Dermis blood vessel endothelial cell (primary cell): ENCODE measurements around the gene MED26. TPM values are rescaled to one million over a fixed set of nuclear protein-coding genes. Genes with fewer than 3 reads are reported as not detected.
A peak's percentile ranks its signal among the peaks of the same experiment; 100 is the strongest.

Experiments used
- DNase-seq: peaks from one replicate; pipeline ENCODE4 v3.0.0; 2010
- total RNA-seq: library from RNA; depleted of rRNA; stranded (reverse); fragments of >200 nt; gene quantifications from 2 replicates; pipeline ENCODE4 v1.2.3, GENCODE V29; 2014

The MED26 gene
- total RNA-seq, 1 donor from 2014 or later, result 5.3 TPM

- no peak for DNase-seq
Observed at GRCh38 chr19:16611121-16611520, 16.9 kb downstream of the MED26 start.

GRCh38 chr19:16609511-16610200 lies 18.3 kb downstream of the MED26 start:
- no peak for DNase-seq

GRCh38 chr19:16608290-16608739 lies 19.7 kb downstream of the MED26 start:
- peak; percentile 55 for DNase-seq

- DNase-seq, result no peak
Observed at GRCh38 chr19:16607819-16608218, 20.2 kb downstream of the MED26 start.

- peak; percentile 49 for DNase-seq
Observed at GRCh38 chr19:16605553-16605994, 22.4 kb downstream of the MED26 start.

- DNase-seq, result no peak
Observed at GRCh38 chr19:16605115-16605514, 22.9 kb downstream of the MED26 start.

- no peak for DNase-seq
Observed at GRCh38 chr19:16604615-16605014, 23.4 kb downstream of the MED26 start.

GRCh38 chr19:16603090-16603489 lies 24.9 kb downstream of the MED26 start:
- no peak for DNase-seq

- no peak for DNase-seq
Observed at GRCh38 chr19:16601378-16602052, 26.5 kb downstream of the MED26 start.

GRCh38 chr19:16600824-16601223 lies 27.2 kb downstream of the MED26 start:
- no peak for DNase-seq

GRCh38 chr19:16599655-16600346 lies 28.2 kb downstream of the MED26 start:
- DNase-seq, result no peak

- no peak for DNase-seq
Observed at GRCh38 chr19:16598848-16599247, 29.2 kb downstream of the MED26 start.

GRCh38 chr19:16596399-16596798 lies 31.6 kb downstream of the MED26 start:
- no peak for DNase-seq

GRCh38 chr19:16595097-16595496 lies 32.9 kb downstream of the MED26 start:
- DNase-seq, result no peak

- DNase-seq, result no peak
Observed at GRCh38 chr19:16594681-16595091, 33.3 kb downstream of the MED26 start.

GRCh38 chr19:16594131-16594586 lies 33.8 kb downstream of the MED26 start:
- no peak for DNase-seq

- no peak for DNase-seq
Observed at GRCh38 chr19:16593181-16593580, 34.8 kb downstream of the MED26 start.

- DNase-seq, result peak; percentile 13
Observed at GRCh38 chr19:16591803-16592556, 36.0 kb downstream of the MED26 start.

GRCh38 chr19:16590876-16591802 lies 36.9 kb downstream of the MED26 start:
- DNase-seq, result no peak

- DNase-seq, result no peak
Observed at GRCh38 chr19:16589917-16590316, 38.1 kb downstream of the MED26 start.

GRCh38 chr19:16588824-16589577 lies 39.0 kb downstream of the MED26 start:
- DNase-seq, result no peak
